GM12878 (cell line): ENCODE measurements around the gene FANCD2. TPM values are rescaled to one million over a fixed set of nuclear protein-coding genes. Genes with fewer than 3 reads are reported as not detected.

Experiments used
- ATAC-seq: fragments of 200-7000 bp; cut with Tn5 transposase; 3 replicates; pipeline ENCODE4 v1.9.1; 2020; ENCODE audit warnings: mild to moderate bottlenecking, moderate library complexity
- BruUV-seq: library from RNA; stranded (reverse); fragments of 400-500 nt; replicated peaks from 2 replicates; lab custom pipeline; 2021; lab: Mats Ljungman, UMichigan
- CTCF ChIA-PET: fragments of 300-600 bp; sonication (Branson Sonifier 250); formaldehyde crosslinking; extraction: SDS; loops from one replicate; lab custom pipeline; 2021; ENCODE audit warnings: inconsistent platforms; lab: Yijun Ruan, JAX
- POLR2A ChIA-PET: fragments of 350-600 bp; formaldehyde crosslinking; extraction: SDS; loops from one replicate; lab custom pipeline; 2021; ENCODE audit warnings: inconsistent platforms; lab: Charles Lee
- RAD21 ChIA-PET: fragments of 300-600 bp; sonication (Branson Sonifier 250); formaldehyde crosslinking; loops from one replicate; lab custom pipeline; 2023; ENCODE audit warnings: antibody characterized with exemption; ENCODE audit not compliant: unreplicated experiment; lab: Charles Lee
- SMC1A ChIA-PET: fragments of 300-600 bp; sonication (Branson Sonifier 250); formaldehyde crosslinking; loops from one replicate; lab custom pipeline; 2023; ENCODE audit not compliant: unreplicated experiment, uncharacterized antibody; lab: Charles Lee
- DNase-seq: peaks from one replicate; pipeline ENCODE4 v3.0.0-alpha.2; 2011; ENCODE audit warnings: low read depth, low spot score
- FAIRE-seq: peaks from 3 replicates; lab custom pipeline; 2011; peaks lifted over from hg19 to GRCh38; lab: Jason Lieb, UNC
- H2AFZ ChIP-seq: 2 replicates; pipeline ENCODE4 v1.6.0; 2011; ENCODE audit warnings: low read depth, low read length, control low read depth; ENCODE audit not compliant: control insufficient read depth
- H3K27ac ChIP-seq: 2 replicates; pipeline ENCODE4 v1.5.1; 2011; ENCODE audit warnings: control low read depth; ENCODE audit not compliant: control insufficient read depth, insufficient read depth
- H3K27me3 ChIP-seq, 2 experiments: replicated peaks in 1 of 2; 2 replicates each; pipeline versions ENCODE4 v1.6.0 to v1.6.1; 2011; ENCODE audit warnings: low read length in 1 of 2; ENCODE audit not compliant: control insufficient read depth in 2 of 2, insufficient read depth in 2 of 2
- H3K36me3 ChIP-seq, 2 experiments: 2 replicates each; pipeline ENCODE4 v1.5.1; 2011; ENCODE audit warnings: low read length in 1 of 2; ENCODE audit not compliant: control insufficient read depth in 2 of 2, insufficient read depth in 2 of 2
- H3K4me1 ChIP-seq: 2 replicates; pipeline ENCODE4 v1.6.1; 2011; ENCODE audit warnings: mild to moderate bottlenecking, low read length, moderate library complexity, mixed read lengths; ENCODE audit not compliant: control insufficient read depth, insufficient read depth
- H3K4me2 ChIP-seq: 2 replicates; pipeline ENCODE4 v1.6.0; 2011; ENCODE audit warnings: control low read depth; ENCODE audit not compliant: control insufficient read depth, insufficient read depth
- H3K4me3 ChIP-seq: fragments of 200-600 bp; sonication (generic); 2 replicates; pipeline ENCODE4 v1.5.1; 2016
- H3K79me2 ChIP-seq: 2 replicates; pipeline ENCODE4 v1.6.0; 2011; ENCODE audit warnings: low read length; ENCODE audit not compliant: control insufficient read depth, insufficient read depth
- H3K9ac ChIP-seq: 2 replicates; pipeline ENCODE4 v1.8.0; 2011; ENCODE audit warnings: low read length, control low read depth, mixed read lengths; ENCODE audit not compliant: control insufficient read depth, insufficient read depth
- H3K9me3 ChIP-seq: replicated peaks from 3 replicates; pipeline ENCODE4 v1.5.1; 2011; ENCODE audit warnings: mild to moderate bottlenecking, low read length; ENCODE audit not compliant: control insufficient read depth, insufficient read depth
- H4K20me1 ChIP-seq: 2 replicates; pipeline ENCODE4 v1.6.0; 2011; ENCODE audit not compliant: control insufficient read depth, insufficient read depth
- BRCA1 ChIP-seq: IDR thresholded peaks from 2 replicates; pipeline ENCODE4 v1.6.1; 2011; ENCODE audit warnings: low read depth, low read length, improper control_type of control experiment
- NFYB ChIP-seq: IDR thresholded peaks from 2 replicates; pipeline ENCODE4 v1.6.1; 2011; ENCODE audit warnings: low read depth, mild to moderate bottlenecking, low read length, improper control_type of control experiment, moderate library complexity; ENCODE audit not compliant: insufficient read depth
- PAX8 ChIP-seq: fragments of 450-650 bp; IDR thresholded peaks from 2 replicates; pipeline ENCODE4 v1.6.1; 2017; ENCODE audit warnings: mild to moderate bottlenecking, moderate library complexity
- PKNOX1 ChIP-seq: fragments of 450-650 bp; IDR thresholded peaks from 2 replicates; pipeline ENCODE4 v1.6.1; 2016; ENCODE audit warnings: mild to moderate bottlenecking
- POU2F2 ChIP-seq: IDR thresholded peaks from 3 replicates; pipeline ENCODE4 v1.6.1; 2011; ENCODE audit warnings: low read depth, mild to moderate bottlenecking, low read length, borderline replicate concordance
- SMAD1 ChIP-seq: fragments of 450-650 bp; IDR thresholded peaks from 2 replicates; pipeline ENCODE4 v1.6.1; 2018; ENCODE audit warnings: mild to moderate bottlenecking, low read depth; ENCODE audit not compliant: partially characterized antibody
- SPI1 ChIP-seq: IDR thresholded peaks from 2 replicates; pipeline ENCODE4 v1.6.1; 2011; ENCODE audit warnings: low read depth, mild to moderate bottlenecking, low read length, moderate library complexity, borderline replicate concordance; ENCODE audit not compliant: insufficient read depth
- YY1 ChIP-seq: IDR thresholded peaks from 2 replicates; pipeline ENCODE4 v1.6.1; 2011; ENCODE audit warnings: low read depth, mild to moderate bottlenecking, low read length
- ZZZ3 ChIP-seq: IDR thresholded peaks from 2 replicates; pipeline ENCODE4 v1.6.1; 2011; ENCODE audit warnings: low read depth; ENCODE audit not compliant: control insufficient read depth, insufficient read length
- WGBS: methylation state at CpG from one replicate; pipeline ENCODE4 v1.1.6; 2016; ENCODE audit warnings: low lambda C conversion rate; ENCODE audit not compliant: insufficient replicate concordance, insufficient coverage; ENCODE audit errors: missing lambda C conversion rate; 5-methylcytosine and 5-hydroxymethylcytosine counted together
- in situ Hi-C: fragments of 300-500 bp; cut with MboI; formaldehyde crosslinking; loops from 9 replicates; pipeline ENCODE4 v1.14.3; 2018; ENCODE audit warnings: mixed read lengths
- intact Hi-C: fragments of 100-400 bp; cut with micrococcal nuclease; formaldehyde crosslinking; loops from one replicate; pipeline ENCODE4 v1.14.2; 2022; ENCODE audit not compliant: unreplicated experiment
- polyA plus RNA-seq, 11 experiments: library from polyadenylated mRNA; depleted of rRNA in 4 of 11; unstranded in 6 of 11; stranded (reverse) in 5 of 11; fragments of >200 nt; fragmentation: Nextera tagmentation in 4 of 11; fragmentation: Illumina TruSeq in 1 of 11; extraction: Ambion mirVana in 4 of 11; extraction: Trizol in 1 of 11; gene quantifications; 1 replicate in 1 of 11; 2 replicates in 10 of 11; pipeline versions ENCODE4 v1.2.1 to v1.2.3, GENCODE V29; 2011 to 2016; ENCODE audit warnings: inconsistent platforms in 2 of 11, missing spikeins in 2 of 11, low read depth in 1 of 11
- total RNA-seq, 4 experiments: library from RNA; depleted of rRNA in 3 of 4; stranded (reverse); fragments of >200 nt in 3 of 4; fragmentation: Illumina TruSeq in 1 of 4; extraction: Trizol in 1 of 4; gene quantifications; 2 replicates each; pipeline versions ENCODE4 v1.2.1 to v1.2.3, GENCODE V29; 2013 to 2021
- TF ChIP-seq, protein P1 (sequence below), 3 experiments: IDR thresholded peaks in 2 of 3; conservative IDR thresholded peaks in 1 of 3; 2 replicates each; pipeline ENCODE4 v1.5.1; 2011; ENCODE audit warnings: low read depth in 3 of 3, low read length in 3 of 3, mild to moderate bottlenecking in 3 of 3, control low read depth in 2 of 3, moderate library complexity in 2 of 3, inconsistent platforms in 1 of 3, mixed read lengths in 1 of 3; ENCODE audit not compliant: control insufficient read depth in 2 of 3, insufficient read depth in 1 of 3; ENCODE audit errors: extremely low read depth in 1 of 3

FANCD2 gene
- total and polyA plus RNA-seq, 10 of the 15 experiments (the other 5 are each of a cell fraction or from before 2014, with no cell fraction given), result 37.9 to 72.8 (median 56.2) TPM

DNA sequence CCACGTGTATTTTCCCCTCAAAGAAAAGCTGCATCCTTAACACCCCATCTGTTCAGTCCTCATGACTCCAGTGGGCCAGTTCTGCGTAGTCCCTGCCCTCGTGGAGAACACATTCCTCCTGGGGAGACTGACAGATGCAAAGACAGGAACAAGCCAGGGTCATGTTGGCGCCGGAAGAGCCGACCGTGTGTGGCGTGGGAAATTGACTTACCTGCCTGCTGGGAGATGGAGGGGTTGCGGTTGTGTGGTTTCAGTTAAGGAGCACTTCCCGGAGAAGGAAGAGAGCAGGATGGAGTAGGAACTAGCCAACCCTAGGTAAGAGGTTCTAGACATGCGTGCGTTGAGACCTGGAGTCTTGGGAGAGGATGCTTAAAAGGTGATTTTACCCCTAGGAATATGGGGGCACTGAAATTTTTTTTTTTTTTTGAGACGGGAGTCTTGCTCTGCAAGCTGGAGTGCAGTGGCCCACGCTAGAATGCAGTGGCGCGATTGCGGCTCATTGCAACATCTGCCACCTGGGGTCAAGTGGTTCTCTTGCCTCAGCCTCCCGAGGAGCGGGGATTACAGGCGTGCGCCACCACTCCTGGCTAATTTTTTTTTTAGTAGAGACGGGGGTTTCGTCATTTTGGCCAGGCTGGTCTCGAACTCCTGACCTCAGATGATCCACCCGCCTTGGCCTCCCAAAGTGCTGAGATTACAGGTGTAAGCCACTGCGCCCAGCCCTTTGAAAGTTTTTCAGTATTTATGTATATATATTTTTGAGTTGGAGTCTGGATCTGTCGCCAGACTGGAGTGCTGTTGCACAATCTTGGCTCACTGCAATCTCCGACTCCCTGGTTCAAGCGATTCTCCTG is 116.7 kb downstream of the FANCD2 start (continued):
- TF ChIP-seq, protein P1, sequence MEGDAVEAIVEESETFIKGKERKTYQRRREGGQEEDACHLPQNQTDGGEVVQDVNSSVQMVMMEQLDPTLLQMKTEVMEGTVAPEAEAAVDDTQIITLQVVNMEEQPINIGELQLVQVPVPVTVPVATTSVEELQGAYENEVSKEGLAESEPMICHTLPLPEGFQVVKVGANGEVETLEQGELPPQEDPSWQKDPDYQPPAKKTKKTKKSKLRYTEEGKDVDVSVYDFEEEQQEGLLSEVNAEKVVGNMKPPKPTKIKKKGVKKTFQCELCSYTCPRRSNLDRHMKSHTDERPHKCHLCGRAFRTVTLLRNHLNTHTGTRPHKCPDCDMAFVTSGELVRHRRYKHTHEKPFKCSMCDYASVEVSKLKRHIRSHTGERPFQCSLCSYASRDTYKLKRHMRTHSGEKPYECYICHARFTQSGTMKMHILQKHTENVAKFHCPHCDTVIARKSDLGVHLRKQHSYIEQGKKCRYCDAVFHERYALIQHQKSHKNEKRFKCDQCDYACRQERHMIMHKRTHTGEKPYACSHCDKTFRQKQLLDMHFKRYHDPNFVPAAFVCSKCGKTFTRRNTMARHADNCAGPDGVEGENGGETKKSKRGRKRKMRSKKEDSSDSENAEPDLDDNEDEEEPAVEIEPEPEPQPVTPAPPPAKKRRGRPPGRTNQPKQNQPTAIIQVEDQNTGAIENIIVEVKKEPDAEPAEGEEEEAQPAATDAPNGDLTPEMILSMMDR (IDR thresholded peaks at IDR 0.05 in 2 of 3, conservative IDR thresholded peaks at IDR 0.05 in 1 of 3; ENCODE audit: control insufficient read depth in 2 of 3, extremely low read depth in 1 of 3, insufficient read depth in 1 of 3, low read depth in 3 of 3, low read length in 3 of 3), result no peak
- no peak for TF ChIP-seq SMAD1
- peak; percentile 35; the same call in 1 of the 2 replicates for TF ChIP-seq PKNOX1
- no peak for TF ChIP-seq PAX8
- no peak for TF ChIP-seq YY1

DNA sequence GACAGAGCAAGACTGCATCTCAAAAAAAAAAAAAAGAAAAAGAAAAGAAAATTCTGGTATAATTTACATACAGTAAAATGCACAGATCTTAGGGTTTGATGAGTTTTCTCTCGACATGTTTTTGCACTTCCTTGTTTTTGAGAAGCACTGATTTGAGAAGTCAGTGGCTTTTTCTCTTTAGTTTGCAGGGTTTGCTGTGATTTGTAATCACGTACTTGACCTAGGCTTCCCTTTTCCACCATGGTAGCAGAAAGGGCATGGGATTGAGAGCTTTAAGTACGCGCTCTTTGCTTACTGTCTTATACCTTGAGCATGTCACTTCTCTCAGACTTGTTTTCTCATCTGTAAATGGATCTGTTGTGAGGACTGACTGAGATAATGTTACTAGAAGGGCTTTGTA is 119.4 kb downstream of the FANCD2 start:
- Histone ChIP-seq H3K79me2 (peaks cover 57% of the 10 kb centered on the region), H4K20me1 (no peaks in the 10 kb centered on the region; the same call in 1 of the 2 replicates), H3K9me3 (no peaks in the 10 kb centered on the region; the same call in 2 of the 3 replicates), H2AFZ (no peak overlapping the region), H3K4me3 (peak overlapping the region; percentile 65; the same call in 1 of the 2 replicates), H3K9ac (no peak overlapping the region), H3K4me2 (peak overlapping the region; percentile 50; the same call in 1 of the 2 replicates), H3K36me3 (peaks cover 7 to 16% of the 10 kb centered on the region in 2 experiments), H3K27ac (no peak overlapping the region), H3K27me3 (no peaks in the 10 kb centered on the region), H3K4me1 (no peaks in the 10 kb centered on the region; the same call in 1 of the 2 replicates)
- ChIA-PET RAD21 (interaction anchor here (0.8 kb wide), 1 partner anchor 51 kb away, joined by 3 read pairs; no protein-coding TSS in a partner anchor), POLR2A (interaction anchor here (0.6 to 0.7 kb wide), 2 partner anchors 47 to 260 kb away, joined by 3 to 4 read pairs; no protein-coding TSS in a partner anchor), SMC1A (interaction anchor here (1.0 to 1.6 kb wide), 3 partner anchors 29 to 48 kb away, joined by 3 to 4 read pairs (median 3); no protein-coding TSS in a partner anchor), CTCF (no interaction called here)
- intact Hi-C loops (no loop called here), in situ Hi-C loops (no loop called here)
- BruUV-seq, result no TSS peak
- no peak for DNase-seq
- TF ChIP-seq SPI1 (peak; percentile 64; the same call in 1 of the 2 replicates), BRCA1 (no peak), ZZZ3 (no peak), POU2F2 (0 out of 3 replicates have a peak, but pooled peaks have one; percentile 23), NFYB (no peak)
- no peak for FAIRE-seq
- ATAC-seq, result no peak
- WGBS, result 71% methylated on average over 4 of the region's 4 CpGs
